SK-N-SH (cell line): ENCODE data around the gene TNRC6B. TPM values are rescaled to one million over a fixed set of nuclear protein-coding genes. Genes with fewer than 3 reads are reported as not detected.

Experiments
- CTCF ChIA-PET: fragments of 300-600, 350-600 bp; formaldehyde crosslinking; extraction: SDS; loops from one replicate; lab custom pipeline; 2021; lab: Yijun Ruan, JAX
- POLR2A ChIA-PET: fragments of 350-600 bp; sonication (Branson Sonifier 250); formaldehyde crosslinking; extraction: SDS; loops from one replicate; lab custom pipeline; 2020; ENCODE audit warnings: antibody characterized with exemption, inconsistent platforms; lab: Yijun Ruan, JAX
- DNase-seq: peaks from one replicate; pipeline ENCODE4 v3.0.0; 2012
- H2AFZ ChIP-seq: fragments of 200-600 bp; sonication (generic); 2 replicates; pipeline ENCODE4 v1.8.1; 2016; ENCODE audit warnings: antibody characterized with exemption, mild to moderate bottlenecking, low read depth
- H3F3A ChIP-seq: fragments of 200-600 bp; sonication (generic); replicated peaks from 2 replicates; pipeline ENCODE3; 2016; ENCODE audit warnings: antibody characterized with exemption, mild to moderate bottlenecking; ENCODE audit not compliant: insufficient read depth
- H3K27ac ChIP-seq, 2 experiments: fragments of 200-500 bp in 1 of 2; fragments of 200-600 bp in 1 of 2; sonication (Bioruptor generic) in 1 of 2; sonication (generic), shearing (Covaris generic) in 1 of 2; 2 replicates each; pipeline versions ENCODE4 v1.5.1 to v1.6.1; 2014 to 2016; ENCODE audit warnings: low read depth in 2 of 2, inconsistent platforms in 1 of 2, low read length in 1 of 2, mild to moderate bottlenecking in 1 of 2, mixed read lengths in 1 of 2
- H3K27me3 ChIP-seq: fragments of 200-600 bp; sonication (generic), shearing (Covaris generic); 2 replicates; pipeline ENCODE4 v1.6.1; 2016; ENCODE audit warnings: mixed run types; ENCODE audit not compliant: insufficient read depth
- H3K36me3 ChIP-seq, 2 experiments: fragments of 200-500 bp in 1 of 2; fragments of 200-600 bp in 1 of 2; sonication (Bioruptor generic) in 1 of 2; sonication (generic) in 1 of 2; replicated peaks in 1 of 2; 2 replicates each; pipeline versions ENCODE3 to v1.5.1; 2014 to 2016; ENCODE audit warnings: low read length in 1 of 2, mild to moderate bottlenecking in 1 of 2; ENCODE audit not compliant: insufficient read depth in 2 of 2, control insufficient read depth in 1 of 2
- H3K4me1 ChIP-seq, 2 experiments: fragments of 200-500 bp in 1 of 2; fragments of 200-600 bp in 1 of 2; sonication (Bioruptor generic) in 1 of 2; sonication (generic), shearing (Covaris generic) in 1 of 2; 2 replicates each; pipeline versions ENCODE4 v1.5.1 to v1.6.1; 2014 to 2016; ENCODE audit warnings: low read depth in 1 of 2, low read length in 1 of 2, mixed run types in 1 of 2; ENCODE audit not compliant: insufficient read depth in 2 of 2, control insufficient read depth in 1 of 2
- H3K4me2 ChIP-seq: fragments of 200-600 bp; sonication (generic), shearing (Covaris generic); 2 replicates; pipeline ENCODE4 v1.6.1; 2017; ENCODE audit warnings: mixed run types
- H3K4me3 ChIP-seq, 2 experiments: fragments of 200-500 bp in 1 of 2; fragments of 200-600 bp in 1 of 2; sonication (Bioruptor generic) in 1 of 2; sonication (generic), shearing (Covaris generic) in 1 of 2; 2 replicates each; pipeline versions ENCODE4 v1.5.1 to v1.8.1; 2014 to 2016; ENCODE audit warnings: low read depth in 2 of 2, inconsistent platforms in 1 of 2, low read length in 1 of 2, mild to moderate bottlenecking in 1 of 2, mixed read lengths in 1 of 2, moderate library complexity in 1 of 2
- H3K79me2 ChIP-seq: fragments of 200-600 bp; sonication (generic); 2 replicates; pipeline ENCODE4 v1.8.1; 2017; ENCODE audit warnings: mild to moderate bottlenecking; ENCODE audit not compliant: insufficient read depth
- H3K9ac ChIP-seq: fragments of 200-600 bp; sonication (generic); 2 replicates; pipeline ENCODE4 v1.6.1; 2017; ENCODE audit warnings: mixed run types
- H3K9me2 ChIP-seq: fragments of 200-600 bp; sonication (generic); 2 replicates; pipeline ENCODE4 v1.6.1; 2017; ENCODE audit warnings: mixed run types
- H3K9me3 ChIP-seq: fragments of 200-600 bp; sonication (generic); 2 replicates; pipeline ENCODE4 v1.6.1; 2017; ENCODE audit warnings: mixed run types, mild to moderate bottlenecking, moderate library complexity
- H4K20me1 ChIP-seq: fragments of 200-600 bp; sonication (generic); 2 replicates; pipeline ENCODE4 v1.6.1; 2017; ENCODE audit warnings: mild to moderate bottlenecking, mixed run types; ENCODE audit not compliant: insufficient read depth
- ELF1 ChIP-seq: IDR thresholded peaks from 2 replicates; pipeline ENCODE4 v1.4.0; 2012
- EP300 ChIP-seq, 2 experiments: IDR thresholded peaks; 2 replicates each; pipeline versions ENCODE4 v1.4.0 to v1.6.1; 2012; ENCODE audit warnings: borderline replicate concordance in 1 of 2, low read depth in 1 of 2, low read length in 1 of 2
- FOSL2 ChIP-seq: IDR thresholded peaks from 2 replicates; pipeline ENCODE4 v1.4.0; 2012; ENCODE audit warnings: low read depth, mild to moderate bottlenecking, moderate library complexity, borderline replicate concordance
- MEF2A ChIP-seq: IDR thresholded peaks from 2 replicates; pipeline ENCODE4 v1.4.0; 2012; ENCODE audit warnings: low read depth, borderline replicate concordance
- POLR2AphosphoS5 ChIP-seq: IDR thresholded peaks from 2 replicates; pipeline ENCODE4 v1.6.1; 2012; ENCODE audit warnings: low read depth, low read length
- RAD21 ChIP-seq: IDR thresholded peaks from 2 replicates; pipeline ENCODE4 v1.6.1; 2012; ENCODE audit warnings: mild to moderate bottlenecking, low read length
- RCOR1 ChIP-seq: fragments of 150-350 bp; IDR thresholded peaks from 2 replicates; pipeline ENCODE4 v1.6.1; 2017; ENCODE audit warnings: antibody characterized with exemption, low read length
- RXRA ChIP-seq: IDR thresholded peaks from 2 replicates; pipeline ENCODE4 v1.4.0; 2012; ENCODE audit warnings: low read depth, mild to moderate bottlenecking, borderline replicate concordance
- SIN3A ChIP-seq: IDR thresholded peaks from 2 replicates; pipeline ENCODE4 v1.6.1; 2012; ENCODE audit warnings: low read depth, mild to moderate bottlenecking, low read length, moderate library complexity, borderline replicate concordance
- WGBS: methylation state at CpG from one replicate; pipeline ENCODE4 v1.1.6; 2017; ENCODE audit warnings: low lambda C conversion rate; 5-methylcytosine and 5-hydroxymethylcytosine counted together
- polyA plus RNA-seq, 3 experiments: library from polyadenylated mRNA; depleted of rRNA; stranded (reverse); fragments of >200 nt; gene quantifications; 2 replicates each; pipeline ENCODE4 v1.2.3, GENCODE V29; 2012
- TF ChIP-seq, protein P1 (sequence below): IDR thresholded peaks from 2 replicates; pipeline ENCODE4 v1.6.1; 2012; ENCODE audit warnings: mild to moderate bottlenecking, low read depth, low read length, moderate library complexity
- TF ChIP-seq, protein P2 (sequence below): fragments of 200-600 bp; sonication (generic); IDR thresholded peaks from 2 replicates; pipeline ENCODE4 v1.6.1; 2017; ENCODE audit warnings: antibody characterized with exemption, mild to moderate bottlenecking, moderate library complexity
- TF ChIP-seq, protein P3 (sequence below): fragments of 150-350 bp; IDR thresholded peaks from 2 replicates; pipeline ENCODE4 v1.6.1; 2017; ENCODE audit warnings: antibody characterized with exemption, low read length, low read depth, borderline replicate concordance

The TNRC6B gene
- polyA plus RNA-seq, 1 of the 3 experiments (the other 2 are of a cell fraction), result 1.2 TPM

DNA sequence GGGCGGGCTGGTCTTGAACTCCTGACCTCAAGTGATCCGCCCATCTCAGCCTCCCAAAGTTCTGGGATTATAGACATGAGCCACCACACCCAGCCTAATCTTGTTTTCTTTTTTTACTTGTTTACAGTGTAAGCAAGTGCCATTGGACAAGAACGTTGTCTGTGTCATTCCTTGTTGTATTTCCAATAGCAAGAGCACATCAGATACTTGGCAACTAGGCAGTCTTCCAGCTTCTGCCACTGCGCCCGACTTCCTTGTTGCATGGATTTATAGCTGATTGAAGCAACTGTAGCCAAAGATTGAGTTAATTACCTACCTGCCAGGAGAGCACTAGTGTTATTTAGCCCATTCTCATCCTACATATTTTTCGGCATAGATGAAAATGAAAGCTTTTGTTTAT is 189.6 kb downstream of the TNRC6B start:
- POLR2A ChIA-PET, result no interaction called here
- Histone ChIP-seq H2AFZ (no peak overlapping the region), H3K9me3 (no peaks in the 10 kb centered on the region), H3K36me3 (peaks cover 8 to 36% of the 10 kb centered on the region in 2 experiments), H3K27me3 (no peaks in the 10 kb centered on the region), H3F3A (peaks cover 3% of the 10 kb centered on the region), H3K4me2 (no peak overlapping the region)
- DNase-seq, result no peak
- no peak for TF ChIP-seq RCOR1
- TF ChIP-seq, all 33 proteins: peak for 0
- 94% methylated on average over 6 of the region's 6 CpGs for WGBS
- Histone ChIP-seq H3K4me1 (peaks cover 2% of the 10 kb centered on the region in 2 experiments; a peak in 2 of 4 replicates), H3K9me2 (no peaks in the 10 kb centered on the region), H3K4me3 (no peak overlapping the region), H3K27ac (no peak overlapping the region), H4K20me1 (no peaks in the 10 kb centered on the region), H3K9ac (no peak overlapping the region), H3K79me2 (peaks cover 9% of the 10 kb centered on the region; the same call in 1 of the 2 replicates)
- CTCF ChIA-PET, result interaction anchor here (0.7 kb wide), 1 partner anchor 99 kb away, joined by 3 read pairs; no protein-coding TSS in a partner anchor

DNA sequence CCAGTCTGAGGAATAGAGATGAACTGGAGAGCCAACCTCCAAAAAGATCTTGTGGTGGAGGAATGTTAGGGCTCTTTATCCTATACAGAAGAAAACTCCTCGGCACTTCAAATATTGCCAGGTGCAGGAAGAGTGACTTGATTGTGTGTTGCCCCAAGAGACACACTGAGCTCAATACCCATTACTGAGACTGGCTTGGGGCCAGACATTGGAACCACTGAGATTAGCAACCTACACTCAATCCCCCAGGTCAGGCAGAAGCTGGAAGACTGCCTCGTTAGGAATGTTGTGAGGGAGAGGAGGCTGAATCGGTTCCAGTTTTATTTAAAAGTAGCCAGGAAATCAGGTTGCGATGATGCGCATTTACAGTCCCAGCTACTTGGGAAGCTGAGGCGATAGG is 190.3 kb downstream of the TNRC6B start:
- TF ChIP-seq MEF2A, result no peak
- TF ChIP-seq FOSL2, result no peak
- TF ChIP-seq, protein P1, sequence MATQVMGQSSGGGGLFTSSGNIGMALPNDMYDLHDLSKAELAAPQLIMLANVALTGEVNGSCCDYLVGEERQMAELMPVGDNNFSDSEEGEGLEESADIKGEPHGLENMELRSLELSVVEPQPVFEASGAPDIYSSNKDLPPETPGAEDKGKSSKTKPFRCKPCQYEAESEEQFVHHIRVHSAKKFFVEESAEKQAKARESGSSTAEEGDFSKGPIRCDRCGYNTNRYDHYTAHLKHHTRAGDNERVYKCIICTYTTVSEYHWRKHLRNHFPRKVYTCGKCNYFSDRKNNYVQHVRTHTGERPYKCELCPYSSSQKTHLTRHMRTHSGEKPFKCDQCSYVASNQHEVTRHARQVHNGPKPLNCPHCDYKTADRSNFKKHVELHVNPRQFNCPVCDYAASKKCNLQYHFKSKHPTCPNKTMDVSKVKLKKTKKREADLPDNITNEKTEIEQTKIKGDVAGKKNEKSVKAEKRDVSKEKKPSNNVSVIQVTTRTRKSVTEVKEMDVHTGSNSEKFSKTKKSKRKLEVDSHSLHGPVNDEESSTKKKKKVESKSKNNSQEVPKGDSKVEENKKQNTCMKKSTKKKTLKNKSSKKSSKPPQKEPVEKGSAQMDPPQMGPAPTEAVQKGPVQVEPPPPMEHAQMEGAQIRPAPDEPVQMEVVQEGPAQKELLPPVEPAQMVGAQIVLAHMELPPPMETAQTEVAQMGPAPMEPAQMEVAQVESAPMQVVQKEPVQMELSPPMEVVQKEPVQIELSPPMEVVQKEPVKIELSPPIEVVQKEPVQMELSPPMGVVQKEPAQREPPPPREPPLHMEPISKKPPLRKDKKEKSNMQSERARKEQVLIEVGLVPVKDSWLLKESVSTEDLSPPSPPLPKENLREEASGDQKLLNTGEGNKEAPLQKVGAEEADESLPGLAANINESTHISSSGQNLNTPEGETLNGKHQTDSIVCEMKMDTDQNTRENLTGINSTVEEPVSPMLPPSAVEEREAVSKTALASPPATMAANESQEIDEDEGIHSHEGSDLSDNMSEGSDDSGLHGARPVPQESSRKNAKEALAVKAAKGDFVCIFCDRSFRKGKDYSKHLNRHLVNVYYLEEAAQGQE, result no peak
- no peak for TF ChIP-seq RXRA
- TF ChIP-seq, protein P2, sequence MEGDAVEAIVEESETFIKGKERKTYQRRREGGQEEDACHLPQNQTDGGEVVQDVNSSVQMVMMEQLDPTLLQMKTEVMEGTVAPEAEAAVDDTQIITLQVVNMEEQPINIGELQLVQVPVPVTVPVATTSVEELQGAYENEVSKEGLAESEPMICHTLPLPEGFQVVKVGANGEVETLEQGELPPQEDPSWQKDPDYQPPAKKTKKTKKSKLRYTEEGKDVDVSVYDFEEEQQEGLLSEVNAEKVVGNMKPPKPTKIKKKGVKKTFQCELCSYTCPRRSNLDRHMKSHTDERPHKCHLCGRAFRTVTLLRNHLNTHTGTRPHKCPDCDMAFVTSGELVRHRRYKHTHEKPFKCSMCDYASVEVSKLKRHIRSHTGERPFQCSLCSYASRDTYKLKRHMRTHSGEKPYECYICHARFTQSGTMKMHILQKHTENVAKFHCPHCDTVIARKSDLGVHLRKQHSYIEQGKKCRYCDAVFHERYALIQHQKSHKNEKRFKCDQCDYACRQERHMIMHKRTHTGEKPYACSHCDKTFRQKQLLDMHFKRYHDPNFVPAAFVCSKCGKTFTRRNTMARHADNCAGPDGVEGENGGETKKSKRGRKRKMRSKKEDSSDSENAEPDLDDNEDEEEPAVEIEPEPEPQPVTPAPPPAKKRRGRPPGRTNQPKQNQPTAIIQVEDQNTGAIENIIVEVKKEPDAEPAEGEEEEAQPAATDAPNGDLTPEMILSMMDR, result no peak
- TF ChIP-seq, protein P3, sequence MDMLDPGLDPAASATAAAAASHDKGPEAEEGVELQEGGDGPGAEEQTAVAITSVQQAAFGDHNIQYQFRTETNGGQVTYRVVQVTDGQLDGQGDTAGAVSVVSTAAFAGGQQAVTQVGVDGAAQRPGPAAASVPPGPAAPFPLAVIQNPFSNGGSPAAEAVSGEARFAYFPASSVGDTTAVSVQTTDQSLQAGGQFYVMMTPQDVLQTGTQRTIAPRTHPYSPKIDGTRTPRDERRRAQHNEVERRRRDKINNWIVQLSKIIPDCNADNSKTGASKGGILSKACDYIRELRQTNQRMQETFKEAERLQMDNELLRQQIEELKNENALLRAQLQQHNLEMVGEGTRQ, result no peak
- TF ChIP-seq POLR2AphosphoS5, result no peak
- TF ChIP-seq ELF1, result no peak
- TF ChIP-seq RAD21, result no peak
- TF ChIP-seq SIN3A, result no peak
- no peak for TF ChIP-seq RCOR1
- TF ChIP-seq EP300 (IDR thresholded peaks at IDR 0.05; ENCODE audit: borderline replicate concordance in 1 of 2, low read depth in 1 of 2, low read length in 1 of 2), result no peak
- TF ChIP-seq, all 33 proteins: peak for 0

More for the DNA sequence above, 190.3 kb downstream of the TNRC6B start:
- no peak overlapping the region for H3K4me2 ChIP-seq
- 93% methylated on average over 5 of the region's 6 CpGs for WGBS
- no peak overlapping the region for H3K9ac ChIP-seq
- ChIA-PET POLR2A (interaction anchor here (0.6 kb wide), 1 partner anchor 152 kb away, joined by 3 read pairs; no protein-coding TSS in a partner anchor), CTCF (no interaction called here)
- no peak overlapping the region for H2AFZ ChIP-seq
- H3K36me3 ChIP-seq, result peaks cover 8 to 29% of the 10 kb centered on the region in 2 experiments
- H3K27ac ChIP-seq, result no peak overlapping the region
- no peaks in the 10 kb centered on the region for H4K20me1 ChIP-seq
- no peaks in the 10 kb centered on the region for H3K27me3 ChIP-seq
- no peaks in the 10 kb centered on the region for H3K9me3 ChIP-seq
- peaks cover 3 to 4% of the 10 kb centered on the region in 2 experiments; a peak in 2 of 4 replicates for H3K4me1 ChIP-seq
- peaks cover 3% of the 10 kb centered on the region for H3F3A ChIP-seq
- peaks cover 9% of the 10 kb centered on the region; the same call in 1 of the 2 replicates for H3K79me2 ChIP-seq
- H3K4me3 ChIP-seq, result no peak overlapping the region
- no peak for DNase-seq
- no peaks in the 10 kb centered on the region for H3K9me2 ChIP-seq
